Activated T-cell treated with anti-CD3 and anti-CD28 coated beads, Interleukin-2, amount 50 U/mL, for 72 hours (primary cell): ENCODE results near the gene KANK3. TPM values are rescaled to one million over a fixed set of nuclear protein-coding genes. Genes with fewer than 3 reads are reported as not detected.
"Not testable (repeated sequence)": the region's sequence is repeated elsewhere in the genome, so short reads cannot be mapped to it uniquely, and the experiment has no call there.

ENCODE experiments used
- ATAC-seq, 2 donors: fragments of 150-1000 bp; cut with Tn5 transposase; replicated peaks in 1 of 2; 2 replicates each; pipeline ENCODE4 v1.10.0; 2021; ENCODE audit warnings: moderate library complexity in 2 of 2, mild to moderate bottlenecking in 1 of 2
- DNase-seq, 2 donors: peaks; one replicate each; pipeline ENCODE4 v3.0.0; 2021 to 2022; ENCODE audit warnings: mixed read lengths in 1 of 2
- H3K27ac Mint-ChIP-seq: one replicate; pipeline ENCODE4 v1.8.0; 2022; ENCODE audit warnings: mild to moderate bottlenecking, moderate library complexity, mixed read lengths
- H3K27me3 Mint-ChIP-seq: one replicate; pipeline ENCODE4 v1.8.0; 2022; ENCODE audit warnings: low read depth, mixed read lengths
- H3K36me3 Mint-ChIP-seq, 2 donors: one replicate each; pipeline ENCODE4 v1.8.0; 2022; ENCODE audit warnings: mixed read lengths in 2 of 2, mild to moderate bottlenecking in 1 of 2; ENCODE audit not compliant: insufficient read depth in 2 of 2
- H3K4me1 Mint-ChIP-seq: one replicate; pipeline ENCODE4 v1.8.0; 2022; ENCODE audit warnings: low read depth, mixed read lengths
- H3K4me3 Mint-ChIP-seq, 2 donors: one replicate each; pipeline ENCODE4 v1.8.0; 2022; ENCODE audit warnings: mild to moderate bottlenecking in 2 of 2, mixed read lengths in 2 of 2, moderate library complexity in 2 of 2
- H3K9me3 Mint-ChIP-seq, 2 donors: one replicate each; pipeline ENCODE4 v1.8.0; 2022; ENCODE audit warnings: mixed read lengths in 2 of 2
- total RNA-seq, 2 donors: library from RNA; stranded (reverse); gene quantifications; one replicate each; pipeline ENCODE4 v1.2.3, GENCODE V29; 2022

Gene KANK3
- 1 to 10 TPM in 1 of 2 donors, under 1 TPM in 1; 0.99 to 1.6 TPM for total RNA-seq

DNA sequence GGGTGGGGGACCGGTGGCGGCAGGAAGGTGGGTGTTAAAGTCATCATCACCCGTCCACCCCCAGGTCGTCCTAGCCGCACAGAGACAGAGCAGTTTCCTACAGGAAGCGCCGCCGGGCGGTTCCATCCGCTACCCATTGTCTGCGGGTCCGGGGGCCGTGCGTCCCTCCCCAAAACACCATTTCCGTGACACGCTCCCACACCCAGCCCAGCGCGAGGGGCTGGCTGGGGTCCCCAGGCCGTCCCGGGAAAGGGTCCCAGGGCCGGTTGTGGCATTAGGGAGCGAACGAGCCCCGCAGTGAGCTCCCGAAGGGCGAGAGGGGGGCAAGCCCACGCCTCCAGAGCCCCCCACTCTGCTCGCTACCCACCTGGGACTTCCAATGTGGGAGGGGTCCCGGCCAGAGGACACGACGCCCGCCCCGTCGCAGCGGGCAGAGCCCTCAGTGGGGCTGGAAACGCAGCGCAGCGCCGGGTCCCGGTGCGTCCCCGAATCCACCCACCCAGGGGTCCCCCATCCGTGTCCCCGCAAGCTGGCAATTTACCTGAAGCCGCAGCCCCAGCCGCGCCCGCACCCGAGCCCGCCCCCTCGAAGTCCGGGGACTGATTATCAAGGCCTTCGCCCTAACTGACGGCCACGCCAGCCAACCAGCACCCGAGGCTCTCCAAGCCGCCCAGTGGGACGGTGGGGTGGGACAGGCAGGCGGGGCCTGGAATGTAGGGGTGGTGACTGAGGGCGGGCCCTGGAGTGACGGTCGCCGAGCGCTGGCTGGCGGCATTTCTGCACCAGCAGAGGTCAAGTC, at the start of gene KANK3:
TSS of gene KANK3 (minus strand) at position 579 of the 799 bp plus-strand sequence. CDS start 5,434 bp downstream, outside the sequence.
- Mint-ChIP-seq H3K4me1 (peaks cover 5% of the 10 kb centered on the region), H3K9me3 (no peaks in the 10 kb centered on the region), H3K4me3 (peak within 1 kb of the TSS; percentile 85 to 86), H3K27ac (no peak within 1 kb of the TSS), H3K27me3 (peaks cover 25% of the 10 kb centered on the region), H3K36me3 (no peaks in the 10 kb centered on the region)
- ATAC-seq = peak; percentile 100
- DNase-seq = peak; percentile 95 to 97

DNA sequence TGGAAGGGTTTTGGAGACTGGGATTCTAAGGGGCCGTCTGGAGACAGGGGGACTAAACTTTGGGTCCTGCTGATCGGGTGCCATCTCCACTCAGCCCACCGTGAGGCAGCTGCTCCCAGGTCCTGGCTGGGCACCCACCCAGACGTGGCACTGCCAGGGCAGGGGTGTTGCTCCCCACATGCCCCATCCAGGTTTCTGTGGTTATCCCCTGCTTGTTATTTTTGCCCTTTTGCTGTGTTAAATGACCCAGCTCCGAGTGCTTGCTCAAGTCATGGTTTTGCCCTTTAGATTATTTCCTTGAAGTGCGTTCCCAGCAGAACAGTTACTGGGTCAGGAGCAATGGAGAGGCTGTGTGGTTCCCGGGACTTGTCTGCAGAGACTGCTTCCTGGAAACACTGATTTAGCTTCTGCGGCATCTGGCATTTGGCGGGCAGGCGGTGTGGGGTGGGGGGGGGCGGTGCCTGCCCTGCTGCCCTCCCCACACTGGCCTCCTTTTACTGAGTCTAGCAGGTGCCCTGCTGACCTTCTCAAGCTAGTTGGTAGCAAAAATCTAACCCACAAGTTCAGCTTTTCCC, 49.0 kb upstream of the KANK3 start:
- ATAC-seq (no peak), DNase-seq (peak in 1 of 2 donors; percentile 7)
- no peaks in the 10 kb centered on the region for H3K27me3 Mint-ChIP-seq
- H3K27ac Mint-ChIP-seq = no peak overlapping the region
- peaks cover 0 to under 1% of the 10 kb centered on the region in 2 donors for H3K9me3 Mint-ChIP-seq
- peak overlapping the region; percentile 50 to 71 for H3K4me3 Mint-ChIP-seq
- peaks cover 0 to 2% of the 10 kb centered on the region in 2 donors for H3K36me3 Mint-ChIP-seq
- peaks cover 39% of the 10 kb centered on the region for H3K4me1 Mint-ChIP-seq

DNA sequence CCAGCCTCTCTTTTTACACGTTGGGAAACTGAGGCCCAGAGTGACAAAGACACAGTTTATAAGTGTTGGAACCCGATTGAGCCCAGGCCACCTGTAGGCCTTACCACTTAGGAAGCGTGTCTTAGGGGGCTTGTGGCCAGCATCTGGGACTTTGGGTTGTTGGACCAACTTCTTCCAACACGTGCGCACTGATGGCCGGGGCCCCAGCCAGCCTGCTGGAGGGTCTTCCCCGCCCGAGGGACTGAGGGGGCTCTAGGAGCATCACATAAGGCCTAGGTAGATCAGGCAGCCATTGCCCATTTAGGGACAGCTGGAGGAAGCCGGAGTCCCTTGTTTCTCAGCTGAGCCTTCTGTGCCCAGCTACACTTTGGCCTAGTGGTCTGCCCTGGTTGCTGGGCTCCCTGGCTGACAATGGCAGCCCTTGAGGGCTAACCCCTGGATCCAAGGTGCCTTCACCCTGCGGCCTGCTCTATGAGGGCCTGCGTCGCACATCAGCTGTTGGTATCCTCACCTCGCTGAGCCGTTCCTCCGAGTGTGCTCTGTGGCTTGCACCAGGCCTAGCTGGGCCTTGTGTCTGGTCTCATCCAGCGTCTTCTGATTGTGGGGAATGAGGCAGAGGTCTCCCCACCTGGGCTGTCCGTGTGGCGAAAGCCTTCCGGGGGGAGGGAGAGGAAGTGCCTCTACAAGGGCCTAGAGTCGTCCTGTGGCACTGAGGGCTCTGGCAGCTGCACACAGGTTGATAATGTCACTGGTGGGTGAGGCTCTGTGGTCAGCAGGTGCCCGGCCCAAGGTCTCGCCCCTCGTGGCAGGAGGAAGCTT, 48.3 kb upstream of the KANK3 start:
- Mint-ChIP-seq H3K27ac (no peak overlapping the region), H3K36me3 (peaks cover 0 to 2% of the 10 kb centered on the region in 2 donors), H3K4me1 (peaks cover 32% of the 10 kb centered on the region), H3K9me3 (peaks cover 0 to 4% of the 10 kb centered on the region in 2 donors), H3K27me3 (no peaks in the 10 kb centered on the region), H3K4me3 (peak overlapping the region; percentile 71 to 77)
- ATAC-seq (no peak), DNase-seq (no peak)

DNA sequence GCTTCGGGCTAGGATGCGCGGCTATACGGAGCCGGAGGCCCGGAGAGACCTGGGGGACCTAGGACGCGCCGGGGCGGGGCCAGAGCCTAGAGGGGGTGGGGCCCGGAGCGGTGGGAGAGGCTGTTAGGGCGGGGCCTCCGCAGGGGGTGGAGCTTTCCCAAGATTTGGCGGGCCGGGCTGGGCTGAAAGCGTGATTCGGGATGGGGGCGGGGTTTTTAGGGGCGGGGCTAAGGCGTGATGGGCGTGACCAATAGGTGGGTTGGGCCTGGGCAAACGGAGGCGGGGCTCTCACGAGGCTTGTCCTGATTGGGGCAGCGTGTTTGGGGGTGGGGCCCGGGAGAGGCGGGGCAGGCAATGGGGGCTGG, 47.5 kb upstream of the KANK3 start:
- Mint-ChIP-seq H3K9me3 (peaks cover 0 to 4% of the 10 kb centered on the region in 2 donors), H3K27me3 (no peaks in the 10 kb centered on the region), H3K36me3 (no peaks in the 10 kb centered on the region), H3K4me3 (peak overlapping the region; percentile 71 to 77), H3K4me1 (peaks cover 28% of the 10 kb centered on the region), H3K27ac (peak overlapping the region; percentile 73)
- peak; percentile 66 to 68 for ATAC-seq
- peak; percentile 95 to 96 for DNase-seq

DNA sequence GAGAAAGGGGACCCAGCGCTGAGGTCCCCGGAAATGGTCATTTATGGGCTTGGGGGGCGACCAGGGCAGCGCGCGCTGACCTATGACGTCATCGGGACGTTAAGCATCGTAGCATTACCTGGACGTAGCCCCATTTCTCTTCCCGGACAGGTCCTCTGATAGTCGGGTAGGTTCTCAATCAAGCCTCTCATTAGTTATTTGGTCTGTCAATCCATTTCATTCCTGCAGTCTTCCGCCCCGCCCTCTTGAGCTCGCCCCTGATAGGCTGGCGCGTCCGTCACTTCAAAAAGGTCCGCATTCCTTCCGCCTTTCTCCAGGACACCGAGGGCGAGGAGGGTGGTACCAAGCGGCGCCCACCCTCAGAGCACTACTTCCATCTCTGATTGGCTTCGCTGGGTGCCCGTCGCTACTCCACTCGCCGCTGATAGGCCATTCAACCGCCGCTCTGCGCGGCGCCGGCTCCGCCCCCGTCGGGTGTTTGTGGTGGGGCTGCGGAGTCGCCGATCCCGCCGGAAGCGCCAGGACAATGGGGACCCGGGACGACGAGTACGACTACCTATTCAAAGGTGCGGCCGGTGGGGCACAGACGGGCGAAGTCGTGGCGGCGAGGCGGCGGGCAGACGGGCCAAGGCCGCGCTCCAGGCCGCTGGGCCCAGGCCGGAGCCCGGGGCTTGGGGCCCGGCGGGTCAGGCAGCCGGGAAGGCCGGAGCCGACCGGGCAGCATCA, 47.0 kb upstream of the KANK3 start, which contains the start of gene RAB11B:
TSS of gene RAB11B (plus strand) at position 470 of the 726 bp plus-strand sequence. CDS start at position 527, 57 bp downstream.
- H3K9me3 Mint-ChIP-seq = peaks cover 0 to 4% of the 10 kb centered on the region in 2 donors
- H3K27ac Mint-ChIP-seq = peak within 1 kb of the TSS; percentile 98
- peak; percentile 92 to 93 for ATAC-seq
- peak; percentile 97 to 99 for DNase-seq
- no peaks in the 10 kb centered on the region for H3K27me3 Mint-ChIP-seq
- H3K4me3 Mint-ChIP-seq = peak within 1 kb of the TSS; percentile 94 to 96
- no peaks in the 10 kb centered on the region for H3K36me3 Mint-ChIP-seq
- peaks cover 28% of the 10 kb centered on the region for H3K4me1 Mint-ChIP-seq

DNA sequence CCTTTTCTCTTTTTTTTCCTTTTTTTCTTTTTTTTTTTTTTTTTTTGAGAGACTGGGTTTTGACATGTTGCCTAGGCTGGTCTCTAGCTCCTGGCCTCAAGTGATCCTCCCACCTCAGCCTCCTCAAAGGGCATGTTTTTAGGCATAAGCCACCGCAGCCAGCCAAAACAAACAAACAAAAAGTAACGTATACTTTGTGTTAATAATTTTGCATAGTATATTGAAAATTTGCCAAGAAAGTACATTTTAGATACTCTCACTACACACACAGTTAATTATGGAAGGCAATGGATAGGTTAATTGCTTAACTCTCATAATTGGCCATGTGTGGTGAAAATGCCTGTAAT, 45.5 kb upstream of the KANK3 start:
- no peak overlapping the region for H3K4me3 Mint-ChIP-seq
- H3K9me3 Mint-ChIP-seq = peaks cover 0 to 4% of the 10 kb centered on the region in 2 donors

DNA sequence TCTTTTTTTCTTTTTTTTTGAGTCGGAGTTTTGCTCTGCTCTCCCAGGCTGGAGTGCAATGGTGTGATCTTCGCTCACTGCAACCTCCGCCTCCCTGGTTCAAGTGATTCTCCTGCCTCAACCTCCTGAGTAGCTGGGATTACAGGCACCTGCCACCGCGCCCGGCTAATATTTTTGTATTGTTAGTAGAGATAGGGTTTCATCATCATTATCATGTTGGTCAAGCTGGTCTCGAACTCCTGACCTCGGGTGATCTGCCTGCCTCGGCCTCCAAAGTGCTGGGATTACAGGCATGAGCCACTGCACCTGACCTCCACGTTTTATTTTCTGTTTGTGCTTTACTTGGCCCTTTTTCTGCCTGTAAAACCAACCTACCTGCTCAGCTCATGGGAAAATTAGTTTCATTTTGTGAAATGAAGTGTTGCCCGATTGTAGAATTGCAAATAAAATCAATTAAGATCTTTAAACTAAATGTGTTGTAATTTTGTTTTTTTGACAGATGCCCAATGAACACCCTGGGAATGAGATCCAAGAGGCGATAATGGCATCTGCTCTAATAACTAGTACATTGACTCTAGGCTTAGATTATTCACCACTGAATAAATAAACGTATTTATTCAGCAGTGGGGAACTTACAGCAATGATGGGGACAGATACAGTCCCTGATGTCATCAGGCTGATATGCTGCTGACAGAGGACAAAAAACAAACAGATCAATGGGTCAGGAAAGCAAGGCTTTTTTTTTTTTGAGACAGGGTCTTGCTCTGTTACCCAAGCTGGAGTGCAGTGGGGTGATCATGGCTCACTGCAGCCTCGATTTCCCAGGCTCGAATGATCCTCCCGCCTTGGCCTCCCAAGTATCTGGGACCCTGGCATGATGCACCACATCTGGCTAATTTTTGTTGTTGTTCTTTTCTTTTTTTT, 44.9 kb upstream of the KANK3 start:
- no peak for DNase-seq
- Mint-ChIP-seq H3K9me3 (peaks cover 0 to 4% of the 10 kb centered on the region in 2 donors), H3K27ac (no peak overlapping the region), H3K4me1 (peaks cover 31% of the 10 kb centered on the region), H3K4me3 (peak overlapping the region in 1 of 2 donors; percentile 60), H3K36me3 (no peaks in the 10 kb centered on the region), H3K27me3 (no peaks in the 10 kb centered on the region)
- ATAC-seq = no peak

More for the DNA sequence above, 45.5 kb upstream of the KANK3 start:
- DNase-seq = no peak
- no peak for ATAC-seq
- Mint-ChIP-seq H3K27me3 (no peaks in the 10 kb centered on the region), H3K4me1 (peaks cover 34% of the 10 kb centered on the region), H3K27ac (no peak overlapping the region), H3K36me3 (no peaks in the 10 kb centered on the region)

DNA sequence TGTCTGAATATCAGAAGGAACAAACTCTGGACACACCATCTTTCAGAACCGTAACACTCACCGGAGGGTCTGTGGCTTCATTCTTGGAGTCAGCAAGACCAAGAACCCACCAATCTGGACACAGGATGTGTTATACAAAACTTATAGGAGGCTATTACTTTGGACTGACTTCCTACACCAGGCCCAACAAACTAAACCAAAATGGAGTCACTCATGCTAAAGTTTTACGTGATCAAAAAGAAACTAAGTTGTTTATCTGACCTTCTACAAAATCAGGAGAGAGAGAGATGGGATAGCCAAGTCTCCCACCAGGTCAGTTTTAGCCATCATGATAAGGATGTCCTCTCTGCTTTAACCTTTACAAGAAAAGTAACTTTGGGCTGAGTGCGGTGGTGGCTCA, 43.9 kb upstream of the KANK3 start:
- no peak for ATAC-seq
- Mint-ChIP-seq H3K4me3 (peak overlapping the region in 1 of 2 donors; percentile 12), H3K27ac (no peak overlapping the region), H3K9me3 (peaks cover 0 to 4% of the 10 kb centered on the region in 2 donors), H3K4me1 (peaks cover 25% of the 10 kb centered on the region), H3K27me3 (no peaks in the 10 kb centered on the region), H3K36me3 (no peaks in the 10 kb centered on the region)
- DNase-seq = no peak

DNA sequence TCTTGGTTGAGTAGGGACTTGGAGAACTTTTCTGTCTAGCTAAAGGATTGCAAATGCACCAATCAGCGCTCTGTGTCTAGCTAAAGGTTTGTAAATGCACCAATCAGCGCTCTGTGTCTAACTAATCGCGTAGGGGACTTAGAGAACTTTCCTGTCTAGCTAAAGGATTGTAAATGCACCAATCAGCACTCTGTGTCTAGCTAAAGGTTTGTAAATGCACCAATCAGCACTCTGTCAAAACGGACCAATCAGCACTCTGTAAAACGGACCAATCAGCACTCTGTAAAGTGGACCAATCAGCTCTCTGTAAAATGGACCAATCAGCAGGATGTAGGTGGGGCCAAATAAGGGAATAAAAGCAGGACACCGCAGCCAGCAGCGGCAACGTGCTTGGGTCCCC, 43.4 kb upstream of the KANK3 start:
- peaks cover 20% of the 10 kb centered on the region for H3K4me1 Mint-ChIP-seq
- not testable (repeated sequence) for H3K4me3 Mint-ChIP-seq, H3K9me3 Mint-ChIP-seq, DNase-seq, H3K36me3 Mint-ChIP-seq, H3K27me3 Mint-ChIP-seq, H3K27ac Mint-ChIP-seq, ATAC-seq

DNA sequence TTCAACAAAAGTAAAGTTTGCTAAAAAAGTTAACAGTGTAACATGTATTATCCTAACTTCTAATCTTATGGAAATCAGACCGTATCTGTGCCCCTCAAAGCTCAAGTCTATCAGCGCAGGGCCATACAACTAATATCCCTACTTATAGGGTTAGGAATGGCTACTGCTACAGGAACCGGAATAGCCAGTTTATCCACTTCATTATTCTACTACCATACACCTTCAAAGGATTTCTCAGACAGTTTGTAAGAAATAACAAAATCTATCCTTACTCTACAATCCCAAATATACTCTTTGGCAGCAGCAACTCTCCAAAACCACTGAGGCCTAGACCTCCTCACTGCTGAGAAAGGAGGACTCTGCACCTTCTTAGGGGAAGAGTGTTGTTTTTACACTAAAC, 42.5 kb upstream of the KANK3 start:
- ATAC-seq, H3K27me3 Mint-ChIP-seq, H3K27ac Mint-ChIP-seq, DNase-seq, H3K4me3 Mint-ChIP-seq, H3K9me3 Mint-ChIP-seq, H3K36me3 Mint-ChIP-seq: not testable (repeated sequence)
- peaks cover 12% of the 10 kb centered on the region for H3K4me1 Mint-ChIP-seq

DNA sequence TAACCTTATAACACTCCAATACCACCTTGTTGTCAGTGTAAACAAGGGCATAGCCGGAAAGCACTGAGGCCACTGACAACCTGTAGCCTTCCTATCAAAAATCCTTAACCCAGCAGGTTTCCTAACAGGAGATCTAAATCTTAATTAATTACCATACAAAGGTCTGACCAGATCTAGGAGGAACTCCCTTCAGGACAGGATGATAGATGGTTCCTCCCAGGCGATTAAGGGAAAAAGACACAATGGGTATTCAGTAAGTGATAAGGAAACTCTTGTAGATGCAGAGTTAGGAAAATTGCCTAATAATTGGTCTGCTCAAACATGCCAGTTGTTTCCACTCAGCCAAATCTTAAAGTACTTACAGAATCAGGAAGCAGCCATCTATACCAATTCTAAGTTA, 42.0 kb upstream of the KANK3 start:
- not testable (repeated sequence) for H3K36me3 Mint-ChIP-seq, H3K9me3 Mint-ChIP-seq, ATAC-seq, DNase-seq, H3K27ac Mint-ChIP-seq, H3K27me3 Mint-ChIP-seq, H3K4me3 Mint-ChIP-seq
- H3K4me1 Mint-ChIP-seq = peaks cover 12% of the 10 kb centered on the region

DNA sequence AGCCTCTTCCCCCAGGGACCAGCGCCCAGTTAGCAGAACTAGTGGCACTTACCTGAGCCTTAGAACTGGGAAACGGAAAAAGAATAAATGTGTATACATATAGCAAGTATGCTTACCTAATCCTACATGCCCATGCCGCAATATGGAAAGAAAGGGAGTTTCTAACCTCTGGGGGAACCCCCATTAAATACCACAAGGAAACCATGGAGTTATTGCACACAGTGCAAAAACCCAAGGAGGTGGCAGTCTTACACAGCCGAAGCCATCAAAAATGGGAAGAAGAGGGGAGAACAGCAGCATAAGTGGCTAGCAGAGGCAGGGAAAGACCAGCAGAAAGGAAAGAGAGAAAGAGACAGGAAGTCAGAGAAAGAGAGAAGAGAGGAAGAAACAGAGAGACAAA, 41.5 kb upstream of the KANK3 start:
- not testable (repeated sequence) for H3K4me1 Mint-ChIP-seq, H3K36me3 Mint-ChIP-seq, ATAC-seq, H3K4me3 Mint-ChIP-seq, H3K27me3 Mint-ChIP-seq, H3K9me3 Mint-ChIP-seq, DNase-seq
- H3K27ac Mint-ChIP-seq = peak overlapping the region; percentile 4
